Central memory CD4-positive, alpha-beta T cell (primary cell): Measurements from ENCODE around the gene FLG.
"Not testable (repeated sequence)": the region's sequence is repeated elsewhere in the genome, so short reads cannot be mapped to it uniquely, and the experiment has no call there.

ENCODE experiments used
- DNase-seq: peaks from one replicate; pipeline ENCODE4 v3.0.0; 2022

Gene FLG

DNA sequence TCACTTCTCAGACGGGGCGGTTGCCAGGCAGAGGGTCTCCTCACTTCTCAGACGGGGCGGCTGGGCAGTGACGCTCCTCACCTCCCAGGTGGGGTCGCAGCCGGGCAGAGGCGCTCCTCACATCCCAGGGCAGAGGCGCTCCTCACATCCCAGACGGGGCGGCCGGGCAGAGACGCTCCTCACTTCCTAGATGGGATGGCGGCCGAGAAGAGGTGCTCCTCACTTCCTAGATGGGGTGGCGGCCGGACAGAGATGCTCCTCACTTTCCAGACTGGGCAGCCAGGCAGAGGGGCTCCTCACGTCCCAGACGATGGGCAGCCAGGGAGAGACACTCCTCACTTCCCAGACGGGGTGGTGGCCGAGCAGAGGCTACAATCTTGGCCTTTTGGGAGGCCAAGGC, 68.6 kb downstream of the FLG start:
- DNase-seq: not testable (repeated sequence)
